IMR-90 (cell line): Measurements from ENCODE around the gene STARD6. TPM values are rescaled to one million over a fixed set of nuclear protein-coding genes. Genes with fewer than 3 reads are reported as not detected.

Experiments used
- ATAC-seq: fragments of 200-7000 bp; cut with Tn5 transposase; 2 replicates; pipeline ENCODE4 v1.9.1; 2020; ENCODE audit warnings: low read depth, mild to moderate bottlenecking, moderate library complexity
- BruUV-seq: library from RNA; stranded (reverse); fragments of 400-500 nt; replicated peaks from 2 replicates; lab custom pipeline; 2021; lab: Mats Ljungman, UMichigan
- CTCF ChIA-PET: fragments of 300-600 bp; formaldehyde crosslinking; extraction: SDS; loops from one replicate; lab custom pipeline; 2021; ENCODE audit warnings: antibody characterized with exemption; lab: Yijun Ruan, JAX
- POLR2A ChIA-PET: fragments of 300-600 bp; sonication (Branson Sonifier 250); formaldehyde crosslinking; loops from one replicate; lab custom pipeline; 2022; ENCODE audit warnings: antibody characterized with exemption; ENCODE audit not compliant: unreplicated experiment; lab: Charles Lee
- DNase-seq: peaks from one replicate; pipeline ENCODE4 v3.0.0; 2013
- H2AFZ ChIP-seq: replicated peaks from 2 replicates; pipeline ENCODE3; 2013; ENCODE audit warnings: low read length, mild to moderate bottlenecking; ENCODE audit not compliant: poor library complexity
- H2AK5ac ChIP-seq: 2 replicates; pipeline ENCODE4 v1.6.1; 2013; ENCODE audit warnings: low read depth, low read length, inconsistent platforms
- H2AK9ac ChIP-seq: replicated peaks from 2 replicates; pipeline ENCODE3; 2013; ENCODE audit warnings: mild to moderate bottlenecking, low read depth, low read length, moderate library complexity; ENCODE audit not compliant: poor library complexity
- H2BK120ac ChIP-seq: 2 replicates; pipeline ENCODE4 v1.6.1; 2013; ENCODE audit warnings: low read depth, low read length, inconsistent platforms
- H2BK15ac ChIP-seq: 3 replicates; pipeline ENCODE4 v1.6.1; 2013; ENCODE audit warnings: low read depth, low read length, inconsistent platforms
- H2BK20ac ChIP-seq: 2 replicates; pipeline ENCODE4 v1.6.1; 2013; ENCODE audit warnings: low read depth, mild to moderate bottlenecking, inconsistent platforms, low read length, moderate library complexity
- H2BK5ac ChIP-seq: 2 replicates; pipeline ENCODE4 v1.6.1; 2013; ENCODE audit warnings: mild to moderate bottlenecking, low read depth, low read length, inconsistent platforms; ENCODE audit not compliant: poor library complexity, severe bottlenecking
- H3K14ac ChIP-seq: replicated peaks from 2 replicates; pipeline ENCODE4 v1.6.1; 2013; ENCODE audit warnings: low read depth, low read length, inconsistent platforms
- H3K18ac ChIP-seq: 2 replicates; pipeline ENCODE4 v1.6.1; 2013; ENCODE audit warnings: low read depth, low read length, control low read depth
- H3K23ac ChIP-seq: 2 replicates; pipeline ENCODE4 v1.6.1; 2013; ENCODE audit warnings: low read depth, low read length, inconsistent platforms
- H3K27ac ChIP-seq: 2 replicates; pipeline ENCODE4 v1.5.1; 2013; ENCODE audit warnings: mild to moderate bottlenecking, control low read depth, low read length; ENCODE audit not compliant: insufficient read depth
- H3K27me3 ChIP-seq: 2 replicates; pipeline ENCODE4 v1.6.1; 2013; ENCODE audit warnings: low read length; ENCODE audit not compliant: control insufficient read depth, insufficient read depth
- H3K36me3 ChIP-seq: 2 replicates; pipeline ENCODE4 v1.6.1; 2013; ENCODE audit warnings: low read length, mixed read lengths; ENCODE audit not compliant: control insufficient read depth, insufficient read depth
- H3K4ac ChIP-seq: 2 replicates; pipeline ENCODE4 v1.6.1; 2013; ENCODE audit warnings: low read depth, low read length, inconsistent platforms
- H3K4me1 ChIP-seq: 2 replicates; pipeline ENCODE4 v1.6.1; 2013; ENCODE audit warnings: low read length, mixed read lengths; ENCODE audit not compliant: control insufficient read depth, insufficient read depth
- H3K4me2 ChIP-seq: 2 replicates; pipeline ENCODE4 v1.6.1; 2013; ENCODE audit warnings: low read depth, mild to moderate bottlenecking, control low read depth, low read length, moderate library complexity
- H3K4me3 ChIP-seq: 2 replicates; pipeline ENCODE4 v1.5.1; 2013; ENCODE audit warnings: low read depth, mild to moderate bottlenecking, control low read depth, low read length, moderate library complexity; ENCODE audit not compliant: insufficient read depth
- H3K56ac ChIP-seq: 2 replicates; pipeline ENCODE4 v1.6.1; 2013; ENCODE audit warnings: low read length, inconsistent platforms; ENCODE audit not compliant: insufficient read depth; ENCODE audit errors: extremely low read depth
- H3K79me1 ChIP-seq, 2 experiments: 2 replicates each; pipeline ENCODE4 v1.6.1; 2013; ENCODE audit warnings: low read length in 2 of 2, inconsistent platforms in 1 of 2, low read depth in 1 of 2
- H3K9ac ChIP-seq: 2 replicates; pipeline ENCODE4 v1.6.1; 2013; ENCODE audit warnings: low read depth, low read length, control low read depth
- H3K9me1 ChIP-seq: 2 replicates; pipeline ENCODE4 v1.6.1; 2013; ENCODE audit warnings: low read length, inconsistent platforms; ENCODE audit not compliant: insufficient read depth
- H3K9me3 ChIP-seq: 2 replicates; pipeline ENCODE4 v1.6.1; 2013; ENCODE audit warnings: low read length; ENCODE audit not compliant: control insufficient read depth, insufficient read depth
- H4K20me1 ChIP-seq: 2 replicates; pipeline ENCODE4 v1.6.1; 2013; ENCODE audit warnings: low read length, inconsistent platforms; ENCODE audit not compliant: insufficient read depth
- H4K5ac ChIP-seq: 2 replicates; pipeline ENCODE4 v1.6.1; 2013; ENCODE audit warnings: mild to moderate bottlenecking, low read depth, low read length, control low read depth
- H4K8ac ChIP-seq, 2 experiments: 2 replicates each; pipeline ENCODE4 v1.6.1; 2013; ENCODE audit warnings: low read depth in 2 of 2, low read length in 2 of 2, control low read depth in 1 of 2, inconsistent platforms in 1 of 2
- H4K91ac ChIP-seq: 2 replicates; pipeline ENCODE4 v1.6.1; 2013; ENCODE audit warnings: low read depth, low read length, inconsistent platforms; ENCODE audit not compliant: insufficient read depth
- BHLHE40 ChIP-seq: fragments of 150-350 bp; IDR thresholded peaks from 2 replicates; pipeline ENCODE4 v1.6.1; 2016; ENCODE audit warnings: mild to moderate bottlenecking, low read depth, low read length
- CHD1 ChIP-seq: IDR thresholded peaks from 2 replicates; pipeline ENCODE4 v1.6.1; 2012; ENCODE audit warnings: low read depth, low read length, improper control_type of control experiment
- CTCF ChIP-seq: conservative IDR thresholded peaks from 2 replicates; pipeline ENCODE4 v1.5.1; 2012; ENCODE audit warnings: mild to moderate bottlenecking, low read depth, low read length, improper control_type of control experiment
- ELK1 ChIP-seq: fragments of 150-350 bp; IDR thresholded peaks from 2 replicates; pipeline ENCODE4 v1.6.1; 2016; ENCODE audit warnings: low read depth, mild to moderate bottlenecking, low read length, moderate library complexity, borderline replicate concordance
- FOS ChIP-seq: fragments of 150-350 bp; IDR thresholded peaks from 2 replicates; pipeline ENCODE4 v1.6.1; 2016; ENCODE audit warnings: low read depth, low read length
- MAZ ChIP-seq: IDR thresholded peaks from 2 replicates; pipeline ENCODE4 v1.6.1; 2012; ENCODE audit warnings: low read depth, mild to moderate bottlenecking, low read length, improper control_type of control experiment, moderate library complexity, borderline replicate concordance
- MXI1 ChIP-seq: IDR thresholded peaks from 2 replicates; pipeline ENCODE4 v1.6.1; 2012; ENCODE audit warnings: low read depth, mild to moderate bottlenecking, low read length, moderate library complexity, borderline replicate concordance
- NFE2L2 ChIP-seq: fragments of 150-350 bp; IDR thresholded peaks from 2 replicates; pipeline ENCODE4 v1.6.1; 2016; ENCODE audit warnings: low read depth, mild to moderate bottlenecking, low read length
- POLR2A ChIP-seq: IDR thresholded peaks from 2 replicates; pipeline ENCODE4 v1.6.1; 2012; ENCODE audit warnings: mild to moderate bottlenecking, low read depth, low read length
- RCOR1 ChIP-seq: IDR thresholded peaks from 2 replicates; pipeline ENCODE4 v1.6.1; 2012; ENCODE audit warnings: mild to moderate bottlenecking, low read length, improper control_type of control experiment; ENCODE audit not compliant: insufficient replicate concordance
- RFX5 ChIP-seq: IDR thresholded peaks from 2 replicates; pipeline ENCODE4 v1.8.0; 2012; ENCODE audit warnings: low read depth, mild to moderate bottlenecking, low read length, moderate library complexity
- SMC3 ChIP-seq: fragments of 150-350 bp; IDR thresholded peaks from 2 replicates; pipeline ENCODE4 v1.6.1; 2016; ENCODE audit warnings: low read depth, mild to moderate bottlenecking, antibody characterized with exemption, low read length, moderate library complexity
- USF2 ChIP-seq: fragments of 150-350 bp; IDR thresholded peaks from 2 replicates; pipeline ENCODE4 v1.6.1; 2017; ENCODE audit warnings: mild to moderate bottlenecking, antibody characterized with exemption, low read length, low read depth
- WGBS, 2 experiments: methylation state at CpG; one replicate each; pipeline versions ENCODE4 v1.1.5 to v1.1.7; 2013; ENCODE audit warnings: missing lambda C conversion rate in 2 of 2; ENCODE audit not compliant: insufficient read length in 1 of 2; ENCODE audit errors: extremely low coverage in 2 of 2; 5-methylcytosine and 5-hydroxymethylcytosine counted together
- dilution Hi-C: fragments of 300-500 bp; cut with HindIII; formaldehyde crosslinking; loops from one replicate; pipeline ENCODE4 v1.14.3; 2018; ENCODE audit warnings: low sequenced_read_pairs; ENCODE audit not compliant: unreplicated experiment
- in situ Hi-C: fragments of 300-500 bp; cut with MboI; formaldehyde crosslinking; loops from 3 replicates; pipeline ENCODE4 v1.14.3; 2019; ENCODE audit warnings: low sequenced_read_pairs, inconsistent platforms, mixed read lengths
- intact Hi-C: fragments of 100-400 bp; cut with micrococcal nuclease; formaldehyde crosslinking; loops from 2 replicates; pipeline ENCODE4 v1.10.0; 2022
- polyA plus RNA-seq, 3 experiments: library from polyadenylated mRNA; depleted of rRNA; stranded (reverse); fragments of >200 nt; gene quantifications; 2 replicates each; pipeline ENCODE4 v1.2.3, GENCODE V29; 2012; ENCODE audit warnings: low replicate concordance in 1 of 3
- total RNA-seq: library from RNA; depleted of rRNA; stranded (reverse); fragments of >200 nt; gene quantifications from 2 replicates; pipeline ENCODE4 v1.2.3, GENCODE V29; 2012

STARD6 gene
- total and polyA plus RNA-seq, 2 of the 4 experiments (the other 2 are of a cell fraction) = not detected

GRCh38 chr18:54388203-54389142, 30.8 kb upstream of the STARD6 start:
- ATAC-seq (peak; percentile 93), DNase-seq (peak; percentile 85)
- Histone ChIP-seq H3K79me1 (no peaks in the 10 kb centered on the region), H3K56ac (no peak overlapping the region), H3K14ac (no peak overlapping the region; the same call in 1 of the 2 replicates), H2AK9ac (no peak overlapping the region), H4K5ac (no peak overlapping the region), H3K27me3 (no peaks in the 10 kb centered on the region), H3K27ac (no peak overlapping the region), H3K36me3 (no peaks in the 10 kb centered on the region), H3K4me1 (no peaks in the 10 kb centered on the region), H2BK20ac (peak overlapping the region; percentile 21), H3K4ac (peak overlapping the region; percentile 47), H3K23ac (peak overlapping the region; percentile 4; the same call in 1 of the 2 replicates), H4K8ac (peak overlapping the region in 1 of 2 experiments; percentile 48; a peak in 1 of 4 replicates), H3K4me2 (no peak overlapping the region), H2BK5ac (peak overlapping the region; percentile 7), H3K4me3 (no peak overlapping the region), H2BK15ac (no peak overlapping the region; the same call in 2 of the 3 replicates), H3K9me3 (no peaks in the 10 kb centered on the region), H3K9ac (no peak overlapping the region), H4K20me1 (no peaks in the 10 kb centered on the region), H2AK5ac (no peak overlapping the region), H2AFZ (peak overlapping the region; percentile 45), H2BK120ac (peak overlapping the region; percentile 13; the same call in 1 of the 2 replicates), H3K9me1 (no peaks in the 10 kb centered on the region), H3K18ac (no peak overlapping the region), H4K91ac (0 out of 2 replicates have a peak overlapping the region, but pooled peaks have one; percentile 20)
- dilution Hi-C loops = no loop called here
- WGBS, 2 experiments = 33% methylated on average over 1 of the region's 6 CpGs; no CpG with 5 or more reads in 1 of the 2 experiments
- ChIA-PET CTCF (no interaction called here), POLR2A (no interaction called here)
- no TSS peak for BruUV-seq
- in situ Hi-C loops = loop anchor here (10.0 kb wide), 1 partner anchor 586 kb away; no protein-coding TSS in a partner anchor
- intact Hi-C loops = no loop called here
- TF ChIP-seq CHD1 = no peak
- TF ChIP-seq NFE2L2 = no peak
- TF ChIP-seq BHLHE40 = peak; percentile 31; the same call in 1 of the 2 replicates
- TF ChIP-seq RCOR1 = no peak
- no peak for TF ChIP-seq MAZ
- no peak for TF ChIP-seq USF2
- no peak for TF ChIP-seq CTCF
- TF ChIP-seq ELK1 = no peak
- TF ChIP-seq MXI1 = no peak
- no peak for TF ChIP-seq SMC3
- peak; percentile 62; the same call in 1 of the 2 replicates for TF ChIP-seq FOS
- no peak for TF ChIP-seq POLR2A
- 0 out of 2 replicates have a peak, but pooled peaks have one; percentile 17 for TF ChIP-seq RFX5
